Central memory CD8-positive, alpha-beta T cell (primary cell): ENCODE results near the gene MREG.
A peak's percentile ranks its signal among the peaks of the same experiment; 100 is the strongest.

Experiments
- ATAC-seq: fragments of 150-1000 bp; cut with Tn5 transposase; replicated peaks from 2 replicates; pipeline ENCODE4 v1.10.0; 2022; ENCODE audit warnings: mild to moderate bottlenecking, moderate FRiP score, moderate number of reproducible peaks; ENCODE audit not compliant: poor library complexity, severe bottlenecking; ENCODE audit errors: extremely low read depth
- DNase-seq, 2 donors: peaks; one replicate each; pipeline ENCODE4 v3.0.0; 2021; ENCODE audit warnings: low spot score in 2 of 2
- H3K27ac Mint-ChIP-seq: one replicate; pipeline ENCODE4 v1.8.0; 2022; ENCODE audit warnings: low read depth, mild to moderate bottlenecking, moderate library complexity, mixed read lengths
- H3K27me3 Mint-ChIP-seq: one replicate; pipeline ENCODE4 v1.8.0; 2022; ENCODE audit warnings: mixed read lengths
- H3K36me3 Mint-ChIP-seq: one replicate; pipeline ENCODE4 v1.8.0; 2022; ENCODE audit warnings: mild to moderate bottlenecking, moderate library complexity, mixed read lengths; ENCODE audit not compliant: insufficient read depth
- H3K4me1 Mint-ChIP-seq: one replicate; pipeline ENCODE4 v1.8.0; 2022; ENCODE audit warnings: mixed read lengths
- H3K4me3 Mint-ChIP-seq: one replicate; pipeline ENCODE4 v1.8.0; 2022; ENCODE audit warnings: mild to moderate bottlenecking, moderate library complexity, mixed read lengths
- H3K9me3 Mint-ChIP-seq: one replicate; pipeline ENCODE4 v1.8.0; 2022; ENCODE audit warnings: mixed read lengths

Gene MREG, protein sequence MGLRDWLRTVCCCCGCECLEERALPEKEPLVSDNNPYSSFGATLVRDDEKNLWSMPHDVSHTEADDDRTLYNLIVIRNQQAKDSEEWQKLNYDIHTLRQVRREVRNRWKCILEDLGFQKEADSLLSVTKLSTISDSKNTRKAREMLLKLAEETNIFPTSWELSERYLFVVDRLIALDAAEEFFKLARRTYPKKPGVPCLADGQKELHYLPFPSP

DNA sequence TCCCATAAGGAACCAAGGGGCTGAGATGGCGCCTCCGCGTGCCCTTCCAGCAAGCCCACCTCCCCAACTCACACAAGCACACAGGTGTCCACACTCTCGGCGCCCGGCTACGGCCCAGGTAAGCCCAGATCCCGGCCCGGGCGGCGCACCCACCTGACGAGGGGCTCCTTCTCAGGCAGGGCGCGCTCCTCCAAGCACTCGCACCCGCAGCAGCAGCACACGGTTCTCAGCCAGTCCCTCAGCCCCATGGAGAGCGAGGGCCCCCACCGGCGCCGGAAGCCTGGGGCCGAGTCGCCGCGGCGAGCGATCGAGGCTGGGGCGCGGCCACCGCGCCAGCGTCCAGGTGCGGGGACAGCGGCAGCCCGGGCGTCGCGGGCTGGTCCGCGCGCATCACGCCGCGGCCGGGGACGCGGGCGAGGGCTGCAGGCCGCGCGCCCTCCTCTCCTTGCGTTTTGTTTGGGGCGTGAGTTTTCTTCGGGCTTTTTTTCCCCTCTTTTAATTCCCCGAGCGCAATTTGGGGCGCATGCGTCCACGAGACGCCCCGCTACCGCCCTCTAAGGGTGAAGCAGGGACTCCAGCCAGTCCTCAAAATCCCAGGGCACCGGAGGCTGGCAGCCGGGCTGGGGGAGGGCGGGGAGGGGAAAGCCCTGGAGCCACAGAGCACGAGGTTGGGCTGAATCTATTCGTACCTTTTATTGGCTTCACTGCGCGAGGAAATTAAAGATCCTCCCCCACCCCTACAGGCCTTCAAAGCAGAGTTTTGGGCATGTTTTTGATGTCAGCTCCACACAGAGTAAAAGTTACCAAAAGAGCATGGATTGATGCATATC lies at the start of gene MREG:
MREG (minus strand) TSS at position 472 of the 830 bp plus-strand sequence; CDS start at position 248, 224 bp downstream.
- ATAC-seq (peak; percentile 48), DNase-seq (peak; percentile 76 to 77)
- Mint-ChIP-seq H3K4me3 (peak within 1 kb of the TSS; percentile 87), H3K4me1 (peaks cover 58% of the 10 kb centered on the region), H3K27ac (peak within 1 kb of the TSS; percentile 80), H3K36me3 (peaks cover 6% of the 10 kb centered on the region), H3K9me3 (no peaks in the 10 kb centered on the region), H3K27me3 (no peaks in the 10 kb centered on the region)

DNA sequence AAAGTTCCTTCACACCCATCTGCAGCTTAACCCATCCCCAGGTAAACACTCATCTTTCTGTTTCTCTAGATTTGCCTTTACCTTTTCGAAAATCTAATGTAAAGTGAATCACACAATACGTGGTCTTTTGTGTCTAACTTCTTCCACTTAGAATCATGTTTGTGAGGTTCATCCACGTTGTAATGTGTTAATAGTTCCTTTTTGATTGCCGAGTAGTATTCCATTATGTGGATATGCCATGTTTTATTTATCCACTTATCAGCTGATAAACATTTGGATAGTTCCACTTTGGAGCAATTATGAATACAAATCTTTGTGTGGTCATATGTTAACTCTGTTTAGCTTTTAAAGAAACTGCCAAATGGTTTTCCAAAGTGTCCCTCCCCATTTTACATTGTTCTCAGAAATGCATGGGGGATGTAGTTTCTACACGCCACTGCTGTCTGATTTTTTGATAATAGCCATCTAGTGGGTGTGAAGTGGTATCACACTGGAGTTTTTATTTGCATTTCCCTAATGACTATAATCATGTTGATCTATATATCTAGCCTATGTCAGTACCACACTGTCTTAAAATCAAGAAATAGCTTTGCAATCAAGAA lies 46.0 kb upstream of the MREG start:
- DNase-seq, result no peak
- peaks cover 15% of the 10 kb centered on the region for H3K36me3 Mint-ChIP-seq
- H3K27ac Mint-ChIP-seq, result no peak overlapping the region
- ATAC-seq, result no peak
- H3K4me3 Mint-ChIP-seq, result no peak overlapping the region
- peaks cover 17% of the 10 kb centered on the region for H3K4me1 Mint-ChIP-seq
- no peaks in the 10 kb centered on the region for H3K9me3 Mint-ChIP-seq
- H3K27me3 Mint-ChIP-seq, result no peaks in the 10 kb centered on the region

DNA sequence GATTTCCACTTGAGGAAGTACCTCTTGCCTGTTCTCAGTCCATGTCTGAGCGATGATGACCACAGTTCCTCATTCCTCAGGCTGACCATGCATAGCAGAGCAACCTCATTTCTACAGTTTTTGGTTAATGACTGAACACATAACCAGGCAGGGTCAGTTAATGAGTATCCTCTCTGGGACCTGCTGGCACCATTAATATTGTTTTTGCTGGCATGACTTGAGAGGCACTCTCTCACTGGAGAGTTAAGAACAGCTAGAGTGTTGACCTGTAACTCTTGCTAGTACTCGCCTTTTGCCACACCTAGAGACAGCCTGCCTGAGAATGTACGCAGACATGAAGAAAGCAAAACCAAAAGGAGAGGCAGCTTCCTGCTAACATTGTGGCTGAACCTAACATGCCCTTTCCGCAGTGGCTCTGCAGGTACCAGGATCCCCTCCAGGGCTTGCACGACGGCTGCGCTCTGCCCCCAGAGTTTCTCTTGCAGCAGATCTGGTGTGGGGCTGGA lies 44.4 kb upstream of the MREG start:
- Mint-ChIP-seq H3K9me3 (no peaks in the 10 kb centered on the region), H3K36me3 (peaks cover 10% of the 10 kb centered on the region), H3K27me3 (no peaks in the 10 kb centered on the region), H3K27ac (peak overlapping the region; percentile 93), H3K4me1 (peaks cover 17% of the 10 kb centered on the region), H3K4me3 (peak overlapping the region; percentile 67)
- DNase-seq, result peak; percentile 24 to 47
- ATAC-seq, result peak; percentile 98

DNA sequence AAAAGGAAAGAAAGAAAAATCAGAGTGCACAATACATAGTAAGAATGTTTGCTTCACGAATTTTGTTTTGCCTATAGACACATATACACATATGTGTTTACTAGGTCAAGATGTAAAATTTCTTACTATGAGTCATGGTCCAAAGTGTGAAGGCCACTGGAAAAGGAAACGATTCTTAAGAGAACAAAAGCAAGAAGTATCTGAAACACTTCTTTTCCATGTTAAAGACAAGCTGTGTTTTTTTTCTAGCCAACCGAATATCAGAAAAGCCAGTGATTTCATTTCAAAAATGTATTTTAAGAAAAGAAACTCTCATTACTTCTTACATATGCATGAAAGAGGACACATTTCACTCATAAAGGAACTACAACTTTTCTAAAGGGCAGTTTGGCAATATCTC lies 43.4 kb upstream of the MREG start:
- Mint-ChIP-seq H3K9me3 (no peaks in the 10 kb centered on the region), H3K27me3 (no peaks in the 10 kb centered on the region), H3K4me1 (peaks cover 17% of the 10 kb centered on the region)

DNA sequence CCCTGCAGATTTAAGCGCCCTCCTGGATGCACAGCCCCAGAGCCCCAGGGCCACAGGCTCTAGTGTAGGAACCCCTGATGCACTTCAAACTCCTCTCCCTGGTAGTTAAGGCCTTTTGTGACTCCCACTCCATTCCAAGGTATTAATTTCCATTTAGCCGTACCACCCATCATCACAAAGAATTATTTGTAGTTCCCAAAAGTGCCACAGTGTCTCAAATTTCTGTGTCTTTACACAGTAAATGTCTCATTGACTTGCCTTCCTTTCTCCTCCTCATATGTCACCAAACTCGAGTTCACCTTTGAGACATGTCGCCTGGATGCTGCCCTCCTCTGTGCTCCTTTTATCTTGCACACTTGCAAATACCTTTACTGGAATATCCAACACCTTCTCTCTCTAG lies 42.3 kb upstream of the MREG start:
- no peak overlapping the region for H3K4me3 Mint-ChIP-seq
- peaks cover 8% of the 10 kb centered on the region for H3K36me3 Mint-ChIP-seq
- no peaks in the 10 kb centered on the region for H3K9me3 Mint-ChIP-seq
- peaks cover 17% of the 10 kb centered on the region for H3K4me1 Mint-ChIP-seq
- peak overlapping the region; percentile 93 for H3K27ac Mint-ChIP-seq
- ATAC-seq (no peak), DNase-seq (no peak)
- H3K27me3 Mint-ChIP-seq, result no peaks in the 10 kb centered on the region

More for the DNA sequence above, 43.4 kb upstream of the MREG start:
- no peak overlapping the region for H3K4me3 Mint-ChIP-seq
- peaks cover 6% of the 10 kb centered on the region for H3K36me3 Mint-ChIP-seq
- H3K27ac Mint-ChIP-seq, result peak overlapping the region; percentile 93
- DNase-seq (no peak), ATAC-seq (no peak)

DNA sequence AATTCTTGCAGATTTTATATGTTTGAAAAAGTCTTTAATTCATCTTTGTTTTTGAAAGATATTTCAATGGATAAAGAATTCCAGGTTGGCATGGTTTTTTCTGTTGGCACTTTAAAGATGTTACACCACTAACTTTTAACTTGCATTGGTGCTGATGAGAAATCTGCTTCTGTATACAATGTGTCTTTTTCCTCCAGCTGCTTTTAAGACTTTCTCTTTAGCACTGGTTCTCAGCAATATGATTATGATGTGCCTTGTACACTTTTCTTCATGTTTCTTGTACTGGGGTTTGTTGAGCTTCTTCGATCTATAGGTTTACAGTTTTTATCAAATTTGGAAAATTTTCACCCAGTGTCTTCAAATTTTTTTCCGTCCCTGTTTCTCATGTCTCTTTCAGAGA lies 39.1 kb upstream of the MREG start:
- Mint-ChIP-seq H3K36me3 (peaks cover 12% of the 10 kb centered on the region), H3K4me1 (peaks cover 9% of the 10 kb centered on the region), H3K9me3 (no peaks in the 10 kb centered on the region), H3K4me3 (no peak overlapping the region), H3K27ac (no peak overlapping the region), H3K27me3 (no peaks in the 10 kb centered on the region)
- no peak for DNase-seq
- ATAC-seq, result no peak

DNA sequence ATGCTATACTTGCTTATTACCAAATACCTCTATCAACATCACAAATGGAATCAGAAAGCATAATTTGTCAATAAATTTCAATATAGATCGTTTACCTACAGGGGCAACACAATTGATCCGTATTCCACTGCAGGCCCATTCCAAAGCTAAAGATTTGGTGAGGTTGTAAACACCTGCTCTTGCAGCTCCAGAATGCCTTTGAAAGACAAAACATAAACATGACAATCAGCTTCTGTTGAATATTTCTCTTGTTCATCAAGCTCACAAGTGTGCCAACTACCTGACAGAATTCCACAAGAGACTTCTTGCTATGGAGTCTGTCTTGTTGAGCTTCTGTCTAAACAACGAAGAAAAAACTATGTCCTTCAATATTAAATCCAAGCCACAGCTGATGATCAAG lies 38.0 kb upstream of the MREG start:
- Mint-ChIP-seq H3K4me3 (no peak overlapping the region), H3K27me3 (no peaks in the 10 kb centered on the region), H3K4me1 (peaks cover 9% of the 10 kb centered on the region), H3K36me3 (peaks cover 16% of the 10 kb centered on the region), H3K27ac (no peak overlapping the region), H3K9me3 (no peaks in the 10 kb centered on the region)
- no peak for DNase-seq
- no peak for ATAC-seq

DNA sequence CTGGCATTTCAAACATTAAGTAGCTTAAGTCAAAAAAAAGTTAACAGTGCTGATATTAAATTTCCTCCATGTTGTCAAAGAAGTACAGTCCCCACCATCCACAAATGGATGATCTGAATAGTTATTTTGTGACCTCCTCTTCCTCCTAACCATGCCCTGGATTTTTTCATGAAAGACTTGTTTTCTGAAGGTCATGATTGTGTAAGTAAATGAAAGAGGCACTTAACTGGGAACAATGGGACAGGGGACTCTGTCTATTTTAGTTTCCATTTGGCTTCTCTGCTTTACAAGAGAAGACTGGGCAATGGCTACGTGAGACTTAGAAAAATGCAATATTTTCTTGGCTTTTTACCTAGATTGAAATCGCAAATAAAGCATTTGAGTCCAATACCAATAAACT lies 36.1 kb upstream of the MREG start:
- Mint-ChIP-seq H3K4me1 (no peaks in the 10 kb centered on the region), H3K36me3 (peaks cover 19% of the 10 kb centered on the region), H3K27me3 (no peaks in the 10 kb centered on the region), H3K9me3 (no peaks in the 10 kb centered on the region), H3K4me3 (no peak overlapping the region), H3K27ac (no peak overlapping the region)
- no peak for DNase-seq
- no peak for ATAC-seq

DNA sequence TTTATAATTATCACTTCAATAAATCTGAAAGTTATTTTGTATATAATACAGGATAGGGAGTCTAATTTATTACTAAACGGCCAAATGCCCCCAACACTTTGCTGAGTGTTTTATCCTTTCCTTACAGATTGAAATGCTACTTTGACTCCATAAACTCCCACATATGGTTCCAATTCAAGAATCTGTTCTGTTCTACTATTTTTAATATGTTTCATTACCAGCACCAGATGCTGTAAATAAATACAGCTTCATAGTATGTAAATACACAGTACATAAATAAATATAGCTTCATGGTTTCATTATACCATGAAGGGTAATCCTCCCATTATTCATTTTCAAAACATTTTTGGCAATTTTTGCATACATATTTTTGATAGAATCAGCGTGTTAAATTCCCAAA lies 34.0 kb upstream of the MREG start:
- no peak overlapping the region for H3K27ac Mint-ChIP-seq
- H3K9me3 Mint-ChIP-seq, result no peaks in the 10 kb centered on the region
- ATAC-seq (no peak), DNase-seq (no peak)
- peaks cover 20% of the 10 kb centered on the region for H3K36me3 Mint-ChIP-seq
- H3K4me1 Mint-ChIP-seq, result no peaks in the 10 kb centered on the region
- H3K27me3 Mint-ChIP-seq, result no peaks in the 10 kb centered on the region
- H3K4me3 Mint-ChIP-seq, result no peak overlapping the region

DNA sequence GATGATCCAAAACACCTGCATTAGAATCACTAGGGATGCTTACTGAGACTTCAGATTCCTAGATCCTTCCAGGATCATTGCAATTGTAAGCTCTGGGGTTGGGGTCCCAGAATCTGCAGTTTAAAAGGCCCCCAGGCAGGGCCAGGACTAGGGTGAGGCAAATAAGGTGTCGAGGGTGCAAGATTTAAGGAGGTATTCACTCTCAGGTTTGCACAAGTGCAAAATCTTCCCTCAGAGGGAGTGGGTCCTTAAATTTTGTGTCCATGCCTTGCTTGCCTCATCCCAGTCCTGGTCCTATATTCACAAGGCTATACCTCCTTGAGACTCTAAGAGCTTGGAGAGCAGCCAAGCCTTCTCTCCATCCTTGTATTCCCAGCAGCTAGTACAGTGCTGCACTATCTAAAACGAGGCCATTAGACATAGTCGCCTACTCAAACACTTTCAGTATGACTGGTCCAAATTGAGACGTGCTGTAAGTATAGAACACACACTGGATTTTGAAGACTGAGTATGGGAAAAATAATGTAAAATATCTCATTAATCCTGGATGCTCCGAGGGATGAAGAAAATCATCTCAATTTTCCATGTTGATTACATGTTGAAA lies 31.6 kb upstream of the MREG start:
- peaks cover 18% of the 10 kb centered on the region for H3K36me3 Mint-ChIP-seq
- DNase-seq (no peak), ATAC-seq (no peak)
- H3K9me3 Mint-ChIP-seq, result no peaks in the 10 kb centered on the region
- H3K27me3 Mint-ChIP-seq, result no peaks in the 10 kb centered on the region
- no peak overlapping the region for H3K4me3 Mint-ChIP-seq
- no peak overlapping the region for H3K27ac Mint-ChIP-seq
- H3K4me1 Mint-ChIP-seq, result no peaks in the 10 kb centered on the region

DNA sequence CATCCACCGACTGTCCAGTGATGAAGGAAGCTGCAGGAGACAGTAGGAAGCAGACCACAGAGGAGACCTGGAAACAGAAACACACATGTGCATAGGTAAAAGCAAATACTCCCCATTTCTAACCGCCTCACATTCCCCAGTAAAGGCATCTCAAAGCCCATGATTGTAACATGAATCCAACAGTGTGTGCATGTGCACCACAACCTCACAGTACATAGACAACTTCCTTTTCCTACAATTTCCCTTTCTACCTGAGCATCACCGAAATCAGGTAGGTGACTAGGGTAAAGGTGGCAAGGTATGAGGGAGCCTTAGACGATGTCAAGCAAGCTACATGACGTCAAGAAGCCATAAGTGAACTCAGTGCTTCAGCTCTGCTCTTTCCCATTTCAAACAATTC lies 30.6 kb upstream of the MREG start:
- peaks cover 23% of the 10 kb centered on the region for H3K36me3 Mint-ChIP-seq
- H3K4me3 Mint-ChIP-seq, result no peak overlapping the region
- no peak for DNase-seq
- no peaks in the 10 kb centered on the region for H3K9me3 Mint-ChIP-seq
- H3K27me3 Mint-ChIP-seq, result no peaks in the 10 kb centered on the region
- H3K4me1 Mint-ChIP-seq, result no peaks in the 10 kb centered on the region
- ATAC-seq, result no peak
- H3K27ac Mint-ChIP-seq, result no peak overlapping the region

DNA sequence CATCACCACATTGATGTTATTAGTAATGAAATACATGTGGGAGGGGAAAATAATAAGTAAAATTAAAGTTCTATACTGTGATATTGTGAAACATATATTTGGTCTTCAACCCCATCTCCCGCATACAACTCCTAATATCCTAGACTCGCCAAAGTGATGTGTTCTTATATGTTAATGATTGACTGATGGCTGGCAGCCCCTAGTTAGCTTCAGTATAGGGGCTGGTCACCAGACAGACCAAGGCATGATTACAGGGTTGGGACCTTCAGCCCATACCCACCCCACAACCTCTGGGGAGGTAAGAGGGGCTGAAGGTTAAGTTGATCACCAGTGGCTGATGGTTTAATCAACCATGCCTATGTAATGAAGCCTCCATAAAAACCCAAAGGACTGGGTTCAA lies 28.1 kb upstream of the MREG start:
- ATAC-seq, result no peak
- DNase-seq, result no peak
- Mint-ChIP-seq H3K36me3 (peaks cover 15% of the 10 kb centered on the region), H3K4me3 (no peak overlapping the region), H3K4me1 (no peaks in the 10 kb centered on the region), H3K9me3 (no peaks in the 10 kb centered on the region), H3K27me3 (no peaks in the 10 kb centered on the region), H3K27ac (no peak overlapping the region)
